ENCODE data around the gene RNF112. TPM values are rescaled to one million over a fixed set of nuclear protein-coding genes. Genes with fewer than 3 reads are reported as not detected.
A peak's percentile ranks its signal among the peaks of the same experiment; 100 is the strongest.

The RNF112 gene
- total and polyA plus RNA-seq, 8 donors: 0.34 to 3.0 (median 0.51) TPM

DNA sequence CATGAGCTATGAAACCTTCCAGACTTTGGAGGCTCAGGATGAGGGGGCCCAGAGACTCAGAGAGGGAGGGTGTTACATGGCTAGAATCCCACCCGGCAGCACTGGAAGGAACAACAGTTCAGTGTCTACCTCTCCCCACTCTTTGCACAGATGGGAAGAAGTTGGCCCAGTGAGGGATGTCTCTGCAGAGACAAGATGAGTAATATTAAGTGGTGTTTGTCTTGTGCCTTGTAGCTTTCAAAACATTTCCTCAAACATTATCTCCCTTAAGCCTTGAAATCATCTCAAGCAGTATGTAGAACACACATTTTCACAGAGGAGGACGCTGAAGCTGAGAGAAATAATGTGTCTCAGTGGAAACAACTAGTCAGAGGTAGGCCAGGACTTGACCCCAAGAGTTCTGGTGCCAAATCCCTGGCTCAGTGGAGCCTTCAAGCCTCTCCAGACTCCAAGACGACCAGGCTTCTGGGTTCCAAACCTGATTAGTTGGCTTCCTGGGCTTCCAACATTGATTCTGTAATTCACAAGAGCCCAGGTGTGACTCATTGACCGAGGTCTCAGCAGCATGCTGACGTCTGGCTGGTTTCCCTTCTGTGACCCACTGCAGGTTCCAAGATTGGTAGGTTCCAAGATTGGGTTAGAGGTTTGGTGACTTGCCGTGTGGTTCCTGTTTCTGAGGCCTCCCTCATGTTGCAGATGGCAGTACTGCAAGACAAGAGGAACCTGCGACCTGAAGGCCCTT, 7.4 kb downstream of the RNF112 start:
- Histone ChIP-seq H3K4me3 (no peak overlapping the region), H3K4me1 (no peaks in the 10 kb centered on the region), H3K27ac (no peak overlapping the region), H3K9me3 (no peaks in the 10 kb centered on the region), H3K36me3 (no peaks in the 10 kb centered on the region), H3K27me3 (no peaks in the 10 kb centered on the region)
- 51 to 63% methylated on average over 7 of the region's 7 CpGs for WGBS, 2 donors
- intact Hi-C loops (cut with DNase I): loop anchor here in 1 of 3 donors (10.0 kb wide), 1 partner anchor 54 kb away; the partner anchor contains the start of gene B9D1
- FAIRE-seq: no peak
- DNase-seq: peak in 1 of 6 donors; percentile 21
- TF ChIP-seq, protein P1, sequence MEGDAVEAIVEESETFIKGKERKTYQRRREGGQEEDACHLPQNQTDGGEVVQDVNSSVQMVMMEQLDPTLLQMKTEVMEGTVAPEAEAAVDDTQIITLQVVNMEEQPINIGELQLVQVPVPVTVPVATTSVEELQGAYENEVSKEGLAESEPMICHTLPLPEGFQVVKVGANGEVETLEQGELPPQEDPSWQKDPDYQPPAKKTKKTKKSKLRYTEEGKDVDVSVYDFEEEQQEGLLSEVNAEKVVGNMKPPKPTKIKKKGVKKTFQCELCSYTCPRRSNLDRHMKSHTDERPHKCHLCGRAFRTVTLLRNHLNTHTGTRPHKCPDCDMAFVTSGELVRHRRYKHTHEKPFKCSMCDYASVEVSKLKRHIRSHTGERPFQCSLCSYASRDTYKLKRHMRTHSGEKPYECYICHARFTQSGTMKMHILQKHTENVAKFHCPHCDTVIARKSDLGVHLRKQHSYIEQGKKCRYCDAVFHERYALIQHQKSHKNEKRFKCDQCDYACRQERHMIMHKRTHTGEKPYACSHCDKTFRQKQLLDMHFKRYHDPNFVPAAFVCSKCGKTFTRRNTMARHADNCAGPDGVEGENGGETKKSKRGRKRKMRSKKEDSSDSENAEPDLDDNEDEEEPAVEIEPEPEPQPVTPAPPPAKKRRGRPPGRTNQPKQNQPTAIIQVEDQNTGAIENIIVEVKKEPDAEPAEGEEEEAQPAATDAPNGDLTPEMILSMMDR (IDR thresholded peaks at IDR 0.05): no peak
- peak in 2 of 4 donors; percentile 12 to 28 for ATAC-seq

DNA sequence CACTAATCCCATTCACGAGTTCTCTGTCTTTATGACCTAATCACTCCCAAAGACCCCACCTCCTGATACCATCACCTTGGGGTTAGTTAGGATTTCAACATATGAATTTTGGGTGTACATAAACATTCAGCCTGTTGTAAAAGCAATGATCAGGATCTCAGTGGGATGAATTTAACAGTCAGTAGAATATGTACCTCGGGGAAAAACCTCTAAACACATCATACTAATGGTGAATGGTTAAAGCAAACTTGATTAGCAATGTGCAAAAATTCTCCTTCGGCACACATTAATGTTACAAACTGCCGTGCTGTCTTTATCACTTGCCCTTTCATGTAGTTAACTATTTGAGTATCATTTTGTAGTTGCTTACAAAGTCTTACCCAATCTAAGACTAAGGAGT, 10.2 kb downstream of the RNF112 start:
- 46 to 55% methylated on average over 4 of the region's 4 CpGs for WGBS, 2 donors
- TF ChIP-seq, protein P1 (IDR thresholded peaks at IDR 0.05): no peak

DNA sequence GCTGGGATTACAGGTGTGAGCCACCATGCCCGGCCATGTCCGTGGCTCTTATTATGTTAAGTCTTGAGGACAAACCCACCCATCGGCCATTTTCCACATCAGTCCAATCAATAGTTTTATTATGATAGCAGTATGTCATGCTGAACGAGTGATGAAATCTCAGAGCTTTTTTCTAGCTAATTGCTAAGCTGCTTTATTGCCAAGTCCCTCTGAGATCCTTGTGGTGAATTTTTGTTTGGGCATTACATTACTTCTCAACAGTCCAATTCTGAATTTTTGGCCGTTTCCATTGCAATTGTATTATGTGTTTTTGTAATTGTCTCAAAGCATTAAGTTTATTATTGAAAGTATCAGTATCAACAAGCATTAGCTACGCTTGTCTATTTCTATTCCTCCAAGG, 10.9 kb downstream of the RNF112 start:
- TF ChIP-seq, protein P1 (IDR thresholded peaks at IDR 0.05): no peak
- DNase-seq: no peak
- intact Hi-C loops (cut with DNase I): no loop called here

More for the DNA sequence above, 10.2 kb downstream of the RNF112 start:
- FAIRE-seq (no peak), DNase-seq (no peak), ATAC-seq (no peak)
- H3K4me1 ChIP-seq: no peaks in the 10 kb centered on the region
- no peaks in the 10 kb centered on the region for H3K9me3 ChIP-seq
- H3K36me3 ChIP-seq: no peaks in the 10 kb centered on the region
- intact Hi-C loops (cut with DNase I): no loop called here
- H3K27ac ChIP-seq: no peak overlapping the region
- H3K4me3 ChIP-seq: no peak overlapping the region
- no peaks in the 10 kb centered on the region for H3K27me3 ChIP-seq

DNA sequence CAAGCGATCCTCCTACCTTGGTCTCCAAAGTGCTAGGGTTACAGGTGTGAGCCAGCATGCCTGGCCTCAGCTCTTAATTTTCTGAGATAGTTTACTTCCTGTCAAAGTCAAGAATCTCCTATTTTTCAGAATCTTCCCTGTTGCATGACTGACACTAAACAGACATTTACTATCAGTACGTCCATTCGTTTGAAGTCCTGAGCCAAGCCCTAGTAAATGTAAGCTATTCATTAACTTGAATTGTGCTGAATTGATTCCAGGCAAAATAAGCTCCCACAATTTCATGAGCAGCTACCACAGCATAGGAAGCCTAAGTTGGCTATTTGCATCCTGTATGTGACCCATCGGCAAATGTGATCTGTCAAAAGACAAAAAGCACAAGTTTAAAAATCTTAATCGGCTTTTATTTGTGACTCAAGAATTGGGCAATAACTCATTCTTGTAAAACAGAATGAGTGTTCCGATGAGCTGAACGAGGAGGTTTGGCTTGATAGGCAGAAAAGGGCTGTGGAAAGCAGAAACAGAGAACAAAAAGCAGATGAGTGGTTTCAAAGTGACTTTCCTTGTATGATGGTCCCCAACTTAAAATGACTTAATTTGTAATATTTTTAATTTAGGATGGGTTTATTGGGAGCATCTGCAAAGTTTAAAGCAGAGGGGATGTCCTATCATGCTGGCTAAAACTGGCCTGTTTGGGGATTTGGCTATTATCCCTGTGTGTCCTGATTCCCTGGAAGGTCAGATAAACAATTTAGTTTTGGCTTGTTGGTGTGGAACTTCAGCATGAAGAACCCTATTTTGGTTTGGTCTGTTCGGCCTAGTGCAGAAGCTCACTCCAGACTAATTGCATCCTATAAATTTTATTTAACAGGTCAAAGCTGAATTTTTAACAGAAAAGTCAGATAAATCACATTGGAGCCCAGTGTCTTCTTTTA, 14.2 kb downstream of the RNF112 start:
- Histone ChIP-seq H3K4me3 (no peak overlapping the region), H3K4me1 (no peaks in the 10 kb centered on the region), H3K9me3 (no peaks in the 10 kb centered on the region), H3K27me3 (no peaks in the 10 kb centered on the region), H3K36me3 (no peaks in the 10 kb centered on the region), H3K27ac (no peak overlapping the region)
- TF ChIP-seq, protein P1 (IDR thresholded peaks at IDR 0.05): no peak
- ATAC-seq (peak in 1 of 4 donors; percentile 22), DNase-seq (no peak), FAIRE-seq (no peak)
- WGBS, 2 donors: 56% methylated on average over 8 of the region's 8 CpGs
- intact Hi-C loops (cut with DNase I): no loop called here

More for the DNA sequence above, 10.9 kb downstream of the RNF112 start:
- Histone ChIP-seq H3K4me1 (no peaks in the 10 kb centered on the region), H3K27ac (no peak overlapping the region), H3K4me3 (no peak overlapping the region), H3K27me3 (no peaks in the 10 kb centered on the region), H3K9me3 (no peaks in the 10 kb centered on the region), H3K36me3 (no peaks in the 10 kb centered on the region)
- ATAC-seq: no peak
- FAIRE-seq: no peak
- 68 to 77% methylated on average over 6 of the region's 6 CpGs for WGBS, 2 donors

Data from pancreas (tissue), 10 donors.